HG02610 (cell line): ENCODE data around the gene EDDM13.
"Not testable (repeated sequence)": the region's sequence is repeated elsewhere in the genome, so short reads cannot be mapped to it uniquely, and the experiment has no call there.

Experiments used
- ATAC-seq: cut with Tn5 transposase; IDR thresholded peaks from one replicate; pipeline ENCODE4 v1.9.1; 2021; ENCODE audit warnings: mild to moderate bottlenecking, moderate library complexity; ENCODE audit not compliant: unreplicated experiment

Gene EDDM13, protein sequence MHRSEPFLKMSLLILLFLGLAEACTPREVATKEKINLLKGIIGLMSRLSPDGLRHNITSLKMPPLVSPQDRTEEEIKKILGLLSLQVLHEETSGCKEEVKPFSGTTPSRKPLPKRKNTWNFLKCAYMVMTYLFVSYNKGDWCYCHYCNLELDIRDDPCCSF

DNA sequence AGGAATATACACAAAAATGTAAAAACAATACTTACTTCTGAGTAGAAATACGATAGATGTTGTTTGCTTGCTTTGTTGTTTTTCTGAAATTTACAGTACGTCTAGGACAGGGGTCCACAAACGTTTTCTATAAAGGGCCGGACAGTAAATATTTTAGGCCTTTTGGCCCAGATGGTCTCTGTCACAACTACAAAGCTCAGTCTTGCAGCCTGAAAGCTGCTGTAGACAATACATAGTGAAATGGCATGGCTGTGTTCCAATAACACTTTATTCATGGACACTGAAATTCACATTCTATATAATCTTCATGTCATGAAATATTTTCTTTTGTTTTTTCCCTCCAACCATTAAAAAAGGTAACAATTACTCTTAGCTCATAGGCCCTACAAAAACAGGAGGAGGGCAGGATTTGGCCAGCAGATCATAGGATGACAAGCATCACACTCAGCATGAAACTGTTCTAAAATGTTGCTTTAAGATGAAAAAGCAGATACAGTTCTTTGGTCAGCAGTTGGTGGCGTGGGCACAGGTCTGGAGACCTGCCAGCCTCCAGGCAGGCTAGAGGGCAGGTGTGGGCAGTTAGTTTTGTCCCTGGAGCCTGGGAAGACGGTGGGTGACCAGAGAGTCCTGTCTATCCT lies at the start of gene EDDM13:
EDDM13 (plus strand) TSS at position 588 of the 638 bp plus-strand sequence. CDS start 87 bp downstream, outside the sequence.
- ATAC-seq = no peak

DNA sequence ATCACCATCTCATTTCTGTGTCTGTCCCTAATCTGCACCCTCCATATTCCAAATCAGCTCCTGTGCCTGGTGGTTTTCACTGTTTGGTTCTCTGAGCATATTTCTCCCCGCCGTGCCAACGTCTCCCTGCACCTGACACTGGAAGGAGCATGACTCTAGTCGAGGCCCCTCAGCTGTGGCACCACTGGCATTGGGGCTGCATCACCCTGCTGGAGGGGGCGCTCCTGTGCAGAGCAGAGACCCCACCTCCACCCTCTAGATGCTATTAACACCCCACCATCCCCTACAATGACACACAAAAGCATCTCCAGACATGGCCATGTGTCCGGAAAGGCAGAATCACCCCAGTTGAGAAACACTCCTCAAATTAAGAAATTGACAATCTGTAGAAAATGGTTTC lies 49.6 kb upstream of the EDDM13 start:
- no peak for ATAC-seq

DNA sequence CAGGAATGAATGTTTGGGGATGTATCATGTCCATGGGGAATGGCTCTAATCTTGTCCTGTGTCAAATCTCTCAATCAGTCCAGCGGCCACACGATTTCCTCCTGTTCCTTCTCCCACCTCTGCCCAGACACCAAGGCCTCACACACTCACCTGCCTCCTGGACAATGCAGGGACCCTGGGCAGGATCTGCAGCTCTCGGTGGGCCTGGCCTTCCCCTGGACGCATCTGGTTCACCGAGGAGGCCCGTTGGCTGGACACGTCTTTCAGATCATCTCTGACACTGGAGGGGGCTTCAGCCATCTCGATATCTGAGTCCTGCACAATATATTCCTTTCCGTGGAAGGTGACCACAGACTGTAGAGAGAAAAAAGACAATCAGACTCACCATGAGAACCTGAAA lies 49.1 kb upstream of the EDDM13 start:
- no peak for ATAC-seq

DNA sequence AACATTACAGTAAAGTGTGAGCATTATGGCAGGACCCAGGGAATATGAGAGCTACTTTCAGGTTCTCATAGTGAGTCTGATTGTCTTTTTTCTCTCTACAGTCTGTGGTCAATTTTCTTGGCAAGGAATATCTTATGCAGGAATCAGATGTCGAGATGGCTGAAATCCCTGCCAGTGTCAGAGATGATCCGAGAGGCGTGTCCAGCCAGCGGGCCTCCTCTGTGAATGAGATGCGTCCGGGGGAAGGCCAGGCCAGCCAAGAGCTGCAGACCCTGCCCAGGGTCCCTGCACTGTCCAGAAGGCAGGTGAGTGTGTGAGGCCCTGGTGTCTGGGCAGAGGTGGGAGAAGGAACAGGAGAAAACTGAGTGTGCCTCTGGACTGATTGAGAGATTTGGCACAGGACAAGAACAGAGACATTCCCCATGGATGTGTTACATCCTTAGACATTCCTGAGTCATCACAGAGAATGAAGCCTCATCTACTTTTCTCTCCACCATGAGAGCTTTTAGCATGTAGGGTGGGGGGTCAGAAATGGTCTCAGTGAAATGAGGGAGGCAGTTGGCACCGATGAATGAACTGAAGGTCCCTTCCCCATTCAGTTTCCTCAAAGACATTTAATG lies 27.3 kb upstream of the EDDM13 start:
- no peak for ATAC-seq

DNA sequence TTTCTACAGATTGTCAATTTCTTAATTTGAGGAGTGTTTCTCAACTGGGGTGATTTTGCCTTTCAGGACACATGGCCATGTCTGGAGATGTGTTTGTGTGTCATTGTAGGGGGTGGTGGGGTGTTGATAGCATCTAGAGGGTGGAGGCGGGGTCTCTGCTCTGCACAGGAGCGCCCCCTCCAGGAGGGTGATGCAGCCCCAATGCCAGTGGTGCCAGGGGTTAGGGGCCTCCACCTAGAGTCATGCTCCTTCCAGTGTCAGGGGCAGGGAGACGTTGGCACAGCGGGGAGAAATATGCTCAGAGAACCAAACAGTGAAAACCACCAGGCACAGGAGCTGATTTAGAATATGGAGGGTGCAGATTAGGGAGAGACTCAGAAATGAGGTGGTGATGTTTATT lies 26.8 kb upstream of the EDDM13 start:
- not testable (repeated sequence) for ATAC-seq

DNA sequence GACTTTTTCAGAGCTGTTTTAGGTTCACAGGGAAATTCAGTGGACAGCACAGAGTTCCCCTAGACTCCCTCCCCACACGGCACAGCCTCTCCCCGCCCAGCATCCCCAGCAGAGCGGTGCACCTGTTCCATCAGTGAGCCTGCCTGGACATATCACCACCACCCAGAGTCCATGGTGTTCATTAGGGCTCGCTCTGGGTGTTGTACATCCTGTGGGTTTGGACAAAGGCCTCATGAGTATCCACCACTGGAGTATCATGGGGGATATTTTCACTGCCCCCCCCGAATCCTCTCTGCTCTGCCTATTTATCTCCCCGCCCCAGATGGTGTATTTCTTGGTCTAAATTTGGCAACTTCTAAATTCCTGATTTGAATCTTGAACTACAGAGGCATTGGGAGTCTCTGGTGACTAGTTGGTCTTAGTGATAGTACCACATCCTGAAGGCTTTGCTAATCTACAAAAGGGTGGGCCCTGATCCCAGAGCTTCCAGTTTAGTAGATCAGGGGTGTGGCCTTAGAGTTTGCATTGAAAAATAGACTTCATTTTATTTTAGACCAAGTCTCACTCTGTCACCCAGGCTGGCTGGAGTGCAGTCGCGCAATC lies 23.7 kb upstream of the EDDM13 start:
- ATAC-seq = not testable (repeated sequence)

DNA sequence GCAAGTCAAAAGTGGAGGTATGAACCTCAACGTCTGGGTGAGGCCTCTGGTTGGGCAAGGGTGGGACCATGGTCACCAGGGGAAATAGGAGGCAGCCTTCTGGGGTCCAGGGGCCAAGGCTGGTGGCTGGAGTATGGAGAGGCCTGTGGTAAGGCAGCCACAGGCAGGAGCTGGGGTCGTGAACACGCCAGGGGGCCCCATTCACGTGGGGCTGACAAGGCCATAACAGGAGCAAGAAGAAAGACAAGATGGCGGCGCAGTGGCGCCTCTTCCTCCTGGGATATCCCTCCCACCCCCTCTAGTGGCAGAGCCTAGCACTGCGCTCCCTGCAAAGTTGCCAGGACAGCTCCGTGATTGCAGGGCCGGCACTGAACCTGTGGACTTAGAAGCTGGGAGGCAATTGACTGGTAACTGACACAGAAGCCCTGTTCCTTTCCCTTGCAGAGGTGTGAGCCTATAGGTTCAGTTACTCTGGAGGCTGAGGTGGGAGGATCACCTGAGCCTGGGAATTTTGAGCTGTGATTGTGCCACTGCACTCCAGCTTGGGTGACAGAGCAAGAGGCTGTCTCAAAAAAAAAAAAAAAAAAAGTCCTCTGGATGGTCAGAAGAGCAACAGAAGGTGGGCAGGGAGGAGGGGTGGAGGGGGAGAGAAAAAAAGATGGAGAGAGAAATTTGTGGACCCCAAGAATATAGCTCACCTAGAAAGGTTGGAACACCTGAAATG lies 19.7 kb upstream of the EDDM13 start:
- no peak for ATAC-seq

DNA sequence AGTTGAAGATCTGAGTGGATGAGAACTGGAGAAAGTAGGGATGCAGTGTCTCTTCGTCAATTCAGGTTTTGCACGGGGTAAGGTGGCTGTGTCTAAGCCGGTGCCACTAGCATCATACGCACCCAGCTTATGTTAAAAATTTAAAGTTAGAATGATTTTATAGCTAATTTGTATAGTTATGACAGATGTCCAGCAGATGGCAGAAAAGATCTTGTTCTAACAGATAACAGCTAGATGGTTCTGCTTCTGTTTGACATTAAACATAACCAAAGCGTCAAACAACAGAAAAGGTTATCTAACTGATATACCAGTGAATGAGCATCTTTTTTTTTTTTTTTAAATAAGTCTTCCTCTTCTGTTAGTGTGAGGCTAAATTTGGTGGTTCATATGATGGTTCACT lies 18.8 kb upstream of the EDDM13 start:
- no peak for ATAC-seq

DNA sequence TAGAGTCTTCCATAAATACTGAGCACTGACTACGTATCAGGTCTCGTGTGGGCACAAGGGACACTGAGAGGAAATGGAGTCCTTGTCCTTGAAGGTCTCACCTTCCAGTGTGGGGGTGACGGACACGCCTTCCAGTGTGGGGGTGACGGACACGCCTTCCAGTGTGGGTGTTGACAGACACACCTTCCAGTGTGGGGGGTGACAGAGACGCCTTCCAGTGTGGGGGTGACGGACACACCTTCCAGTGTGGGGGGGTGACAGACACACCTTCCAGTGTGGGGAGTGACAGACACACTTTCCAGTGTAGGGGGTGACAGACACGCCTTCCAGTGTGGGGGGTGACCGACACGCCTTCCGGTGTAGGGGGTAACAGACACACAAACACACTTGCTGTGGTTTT lies 14.3 kb upstream of the EDDM13 start:
- ATAC-seq = no peak

DNA sequence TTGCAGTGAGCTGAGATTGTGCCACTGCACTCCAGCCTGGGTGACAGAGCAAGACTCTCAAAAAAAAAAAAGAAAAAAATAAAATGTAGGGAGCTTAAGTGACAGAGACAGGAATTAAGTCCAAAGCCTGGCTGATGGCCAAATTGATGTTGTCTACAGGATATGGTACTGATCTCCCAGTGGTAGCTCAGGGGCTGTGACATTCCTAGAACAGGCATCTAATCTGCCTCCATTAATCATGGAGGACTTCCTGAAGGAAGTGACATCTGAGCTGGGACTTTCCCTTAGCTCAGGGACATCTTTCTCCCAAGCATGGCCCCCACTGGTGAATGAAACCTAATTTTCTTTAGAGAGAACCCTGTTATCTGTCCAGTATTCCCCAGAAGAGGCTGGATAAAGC lies 11.4 kb upstream of the EDDM13 start:
- ATAC-seq = no peak

DNA sequence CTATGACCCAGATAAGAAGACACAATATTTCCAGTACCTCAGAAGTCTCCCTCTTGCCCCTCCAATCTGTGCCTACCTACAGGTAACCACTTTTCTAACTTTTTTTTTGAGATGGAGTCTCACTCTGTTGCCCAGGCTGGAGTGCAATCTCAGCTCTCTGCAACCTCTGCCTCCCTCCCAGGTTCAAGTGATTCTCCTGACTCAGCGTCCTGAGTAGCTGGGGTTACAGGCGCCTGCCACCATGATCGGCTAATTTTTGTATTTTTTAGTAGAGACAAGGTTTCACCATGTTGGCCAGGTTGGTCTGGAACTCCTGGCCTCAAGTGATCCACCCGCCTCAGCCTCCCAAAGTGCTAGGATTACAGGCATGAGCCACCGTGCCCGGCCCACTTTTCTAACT lies 10.6 kb upstream of the EDDM13 start:
- ATAC-seq = not testable (repeated sequence)

DNA sequence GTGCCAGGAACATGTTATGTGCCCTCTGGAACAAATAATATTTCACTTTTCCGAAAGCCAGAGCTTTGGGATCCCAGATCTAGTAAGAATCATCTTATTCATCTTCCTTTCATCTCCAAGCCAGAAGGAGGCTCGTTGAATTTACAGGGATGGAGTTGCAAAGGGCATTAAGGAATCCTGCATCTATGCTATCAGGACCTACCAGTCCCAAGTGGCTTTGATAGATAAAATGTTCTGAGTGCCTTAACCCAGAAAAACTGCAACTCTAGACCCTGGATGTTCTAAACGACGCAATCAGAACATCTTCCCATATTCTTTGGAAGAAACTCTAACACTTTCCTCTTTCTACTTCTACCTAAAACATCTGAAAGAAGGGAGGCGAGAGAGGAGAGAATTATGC lies 9.2 kb upstream of the EDDM13 start:
- no peak for ATAC-seq

DNA sequence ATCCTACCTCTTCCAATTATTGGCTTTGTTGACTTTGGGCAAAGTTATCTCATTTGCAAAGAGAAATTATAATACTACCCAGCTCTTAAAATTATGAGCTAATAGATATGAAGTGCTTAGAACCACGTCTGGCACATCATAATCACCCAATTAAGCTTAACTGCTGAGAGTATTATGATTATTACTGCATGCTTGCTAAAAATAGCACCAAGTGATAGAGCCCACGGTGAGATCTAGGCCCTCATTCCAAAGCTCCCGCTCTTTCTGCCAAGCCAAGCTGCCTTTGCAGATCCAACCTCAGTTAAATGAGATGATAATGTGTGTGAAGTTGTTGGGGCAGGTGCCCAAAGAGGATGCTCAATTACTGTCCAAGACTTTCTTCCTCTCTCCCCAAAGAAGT lies 6.5 kb upstream of the EDDM13 start:
- ATAC-seq = no peak

DNA sequence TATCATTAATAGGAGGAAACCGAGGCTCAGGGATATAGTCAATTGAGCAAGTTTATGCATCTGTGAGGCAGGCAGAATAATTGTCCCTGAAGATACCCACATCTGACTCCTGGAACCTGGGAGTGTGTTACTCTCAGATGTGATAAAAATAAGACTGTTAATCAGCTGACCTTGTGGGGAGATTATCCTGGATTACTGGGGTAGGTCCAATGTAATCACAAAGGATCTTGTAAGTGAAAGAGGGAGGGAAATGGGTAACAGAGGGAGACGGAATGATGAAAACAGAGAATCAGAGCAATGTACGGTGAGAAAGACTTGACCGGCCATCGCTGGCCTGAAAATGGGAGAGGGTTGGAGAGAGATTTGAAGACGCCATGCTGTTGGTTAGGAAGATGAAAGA lies 3.2 kb upstream of the EDDM13 start:
- ATAC-seq = no peak

DNA sequence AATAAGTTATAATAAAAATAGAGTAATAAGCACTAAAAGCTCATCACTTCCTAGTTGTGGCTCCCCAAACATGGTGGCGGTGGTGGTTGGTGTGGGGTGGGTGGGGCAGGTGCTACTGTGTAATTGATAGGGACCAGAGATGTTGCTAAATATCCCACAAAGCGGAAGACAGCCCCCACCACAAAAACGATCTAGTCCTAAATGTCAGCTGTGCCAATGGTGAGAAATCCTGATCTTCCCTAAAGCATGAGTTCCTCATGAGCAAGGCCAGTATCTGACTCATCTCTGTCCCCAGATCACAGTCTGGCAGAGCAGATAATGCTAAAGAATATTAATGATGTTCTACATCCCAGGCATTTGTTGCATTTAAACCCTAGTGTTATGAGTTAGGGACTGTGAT lies 1.9 kb upstream of the EDDM13 start:
- no peak for ATAC-seq

DNA sequence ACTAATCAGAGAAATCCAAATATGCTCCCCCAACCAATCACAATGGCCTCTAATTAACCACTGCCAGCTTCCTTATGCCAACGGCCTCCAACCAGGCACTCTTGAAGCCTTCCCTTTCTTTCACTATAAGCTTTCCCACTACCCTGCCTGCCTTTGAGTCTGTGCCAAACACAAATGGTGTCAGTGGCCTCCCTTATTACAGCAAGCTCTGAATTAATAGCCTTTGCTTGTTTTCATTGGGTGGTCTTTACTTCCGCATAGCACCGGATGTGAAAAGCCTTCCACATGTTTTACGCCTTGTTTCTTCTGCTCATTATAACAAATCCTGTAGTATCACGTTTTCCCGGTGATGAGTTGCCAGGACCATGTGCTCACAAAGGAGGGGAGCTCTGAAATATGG lies 1.4 kb upstream of the EDDM13 start:
- ATAC-seq = no peak

DNA sequence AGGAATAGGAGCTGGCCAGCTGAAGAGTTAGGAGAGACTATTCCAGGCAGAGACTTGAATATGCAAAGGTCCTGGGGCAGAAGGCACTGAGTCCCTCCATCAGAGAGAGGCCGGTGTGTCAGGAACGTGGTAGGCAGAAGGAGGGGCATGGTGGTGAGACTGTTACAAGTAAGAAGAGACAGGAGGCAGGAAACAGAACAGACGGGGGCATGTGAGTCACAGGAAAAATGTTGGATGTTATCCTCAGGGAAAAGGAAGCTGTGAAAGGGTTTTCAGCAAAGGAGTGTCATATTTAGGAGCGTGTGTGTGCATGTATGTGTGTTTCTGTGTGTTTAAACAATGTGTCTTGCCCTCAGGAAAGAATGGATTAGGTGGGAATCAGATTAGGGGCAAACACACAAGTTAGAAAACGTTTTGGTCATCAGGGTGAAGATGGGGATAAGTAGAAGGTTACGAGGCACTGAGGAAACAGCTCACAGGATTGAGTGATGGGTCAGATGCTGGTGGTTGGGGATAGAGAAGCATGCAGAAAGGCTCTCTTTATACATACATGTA lies 1.1 kb downstream of the EDDM13 start:
- no peak for ATAC-seq

DNA sequence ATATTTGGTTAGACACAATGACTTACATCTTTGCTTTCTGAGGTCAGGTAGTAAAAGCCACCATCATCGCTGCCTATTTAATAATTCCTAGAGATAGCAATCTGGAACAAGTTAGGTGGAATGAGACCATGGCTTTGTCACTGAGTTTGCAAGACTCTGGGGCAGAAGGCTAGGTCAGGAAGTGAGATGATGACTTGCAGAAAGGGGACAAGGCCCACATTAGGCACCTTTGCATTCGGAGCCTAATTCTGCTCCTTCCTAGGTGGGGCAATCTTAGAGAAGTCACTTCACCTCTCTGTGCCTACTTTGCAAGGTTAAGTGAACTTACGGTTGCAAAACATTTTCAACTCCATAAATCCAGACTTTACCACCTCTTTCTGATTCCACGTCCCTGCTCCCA lies 10.3 kb downstream of the EDDM13 start:
- no peak for ATAC-seq

DNA sequence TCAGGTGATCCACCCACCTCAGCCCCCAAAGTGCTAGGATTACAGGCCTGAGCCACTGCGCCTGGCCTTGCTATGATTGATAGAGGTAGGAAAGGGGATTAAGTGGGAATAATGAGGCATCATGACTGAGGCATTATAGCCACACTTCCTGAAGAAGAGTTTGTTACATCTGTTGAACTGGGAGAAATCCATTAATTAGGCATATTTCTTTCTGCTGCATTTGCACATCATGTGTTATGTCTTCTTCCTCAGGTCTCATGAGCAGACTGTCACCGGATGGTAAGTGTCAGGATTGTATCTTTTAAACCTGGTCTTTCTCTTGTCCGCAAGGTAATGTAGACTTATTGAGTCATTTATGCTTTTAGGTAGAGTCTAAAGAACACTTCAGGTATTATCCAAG lies 12.2 kb downstream of the EDDM13 start:
- ATAC-seq = no peak

DNA sequence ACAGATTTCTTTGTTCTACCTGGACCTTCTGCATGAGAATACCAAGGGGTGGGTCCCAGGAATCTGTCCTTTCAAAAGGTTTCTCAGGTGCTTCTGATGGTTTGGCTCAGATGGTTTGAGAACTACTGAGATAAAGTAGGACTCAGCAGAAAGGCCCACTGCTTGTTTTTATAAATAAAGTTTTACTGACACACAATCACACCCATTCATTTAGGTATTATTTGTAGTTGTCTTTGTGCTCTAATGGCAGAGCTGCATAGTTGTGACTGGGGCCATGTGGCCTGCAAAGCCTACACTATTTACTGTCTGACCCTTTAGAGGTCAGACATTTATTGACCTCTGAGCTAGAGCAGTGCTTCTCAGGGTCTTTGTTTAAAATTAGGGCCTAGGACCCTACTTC lies 17.6 kb downstream of the EDDM13 start:
- ATAC-seq = no peak

DNA sequence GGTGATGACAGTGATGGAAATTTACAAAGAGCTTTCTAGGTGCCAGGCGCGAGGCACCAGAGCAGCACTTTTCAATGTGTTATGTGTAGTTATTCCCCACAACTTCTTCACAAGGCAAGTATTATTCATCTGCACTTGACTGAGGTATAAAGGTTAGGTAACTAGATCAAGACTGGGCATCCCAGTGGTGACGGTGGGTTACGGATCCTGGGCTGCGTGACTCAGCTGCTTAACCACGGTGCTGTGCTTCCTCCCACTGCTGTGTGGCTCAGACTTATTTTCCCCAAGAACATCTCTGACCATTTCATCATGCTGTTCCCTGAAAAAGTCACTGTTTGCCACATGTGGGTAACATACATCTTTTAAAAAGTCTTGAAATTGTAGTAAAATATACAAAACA lies 19.3 kb downstream of the EDDM13 start:
- ATAC-seq = no peak
